Smooth muscle cell (in vitro differentiated cells): ENCODE measurements around the gene GABRB1. TPM values are rescaled to one million over a fixed set of nuclear protein-coding genes. Genes with fewer than 3 reads are reported as not detected.

ENCODE experiments used
- DNase-seq: peaks from one replicate; lab custom pipeline; 2025; ENCODE audit not compliant: unreplicated experiment; lab: John Stamatoyannopoulos, UW
- H2AFZ ChIP-seq: fragments of 200-600 bp; sonication (generic); 2 replicates; pipeline ENCODE4 v1.6.0; 2016; ENCODE audit warnings: antibody characterized with exemption, low read depth, mild to moderate bottlenecking
- H3F3A ChIP-seq: fragments of 200-600 bp; sonication (generic); 2 replicates; pipeline ENCODE4 v1.6.0; 2017; ENCODE audit warnings: antibody characterized with exemption, low read depth
- H3K27ac ChIP-seq: fragments of 200-600 bp; sonication (generic); 2 replicates; pipeline ENCODE4 v1.5.1; 2016; ENCODE audit warnings: low read depth, mild to moderate bottlenecking
- H3K27me3 ChIP-seq: fragments of 200-600 bp; sonication (generic); 2 replicates; pipeline ENCODE4 v1.6.1; 2016; ENCODE audit warnings: low read depth, mild to moderate bottlenecking
- H3K36me3 ChIP-seq: fragments of 200-600 bp; sonication (generic); 2 replicates; pipeline ENCODE4 v1.5.1; 2016; ENCODE audit warnings: low read depth
- H3K4me1 ChIP-seq: fragments of 200-600 bp; sonication (generic); 2 replicates; pipeline ENCODE4 v1.5.1; 2016; ENCODE audit warnings: low read depth
- H3K4me2 ChIP-seq: fragments of 200-600 bp; sonication (generic); 2 replicates; pipeline ENCODE4 v1.6.0; 2016; ENCODE audit warnings: mild to moderate bottlenecking
- H3K4me3 ChIP-seq: fragments of 200-600 bp; sonication (generic); 2 replicates; pipeline ENCODE4 v1.5.1; 2016; ENCODE audit warnings: mild to moderate bottlenecking
- H3K79me2 ChIP-seq: fragments of 200-600 bp; sonication (generic); 2 replicates; pipeline ENCODE4 v1.6.0; 2016; ENCODE audit warnings: low read depth, mild to moderate bottlenecking
- H3K9ac ChIP-seq: fragments of 200-600 bp; sonication (generic); 2 replicates; pipeline ENCODE4 v1.6.0; 2016; ENCODE audit warnings: low read depth
- H3K9me3 ChIP-seq: fragments of 200-600 bp; sonication (generic); replicated peaks from 2 replicates; pipeline ENCODE4 v1.5.1; 2016; ENCODE audit warnings: low read depth
- H4K20me1 ChIP-seq: fragments of 200-600 bp; sonication (generic); 2 replicates; pipeline ENCODE4 v1.6.0; 2016; ENCODE audit warnings: low read depth
- WGBS: methylation state at CpG from one replicate; pipeline ENCODE4 v1.1.7; 2016; ENCODE audit warnings: low lambda C conversion rate; 5-methylcytosine and 5-hydroxymethylcytosine counted together
- polyA plus RNA-seq: library from polyadenylated mRNA; unstranded; fragments of >200 nt; fragmentation: Nextera tagmentation; extraction: Ambion mirVana; gene quantifications from 2 replicates; pipeline ENCODE4 v1.2.1, GENCODE V29; 2016
- total RNA-seq: library from RNA; depleted of rRNA; stranded (reverse); fragments of >200 nt; gene quantifications from 2 replicates; pipeline ENCODE4 v1.2.3, GENCODE V29; 2014
- TF ChIP-seq, protein P1 (sequence below): fragments of 200-600 bp; sonication (generic); IDR thresholded peaks from 2 replicates; pipeline ENCODE4 v1.5.1; 2017; ENCODE audit warnings: borderline replicate concordance, mild to moderate bottlenecking, antibody characterized with exemption; ENCODE audit not compliant: insufficient read depth, poor library complexity, severe bottlenecking

GABRB1 gene
- total and polyA plus RNA-seq, 2 experiments from 2014 or later, result 0.22 TPM; not detected in 1

DNA sequence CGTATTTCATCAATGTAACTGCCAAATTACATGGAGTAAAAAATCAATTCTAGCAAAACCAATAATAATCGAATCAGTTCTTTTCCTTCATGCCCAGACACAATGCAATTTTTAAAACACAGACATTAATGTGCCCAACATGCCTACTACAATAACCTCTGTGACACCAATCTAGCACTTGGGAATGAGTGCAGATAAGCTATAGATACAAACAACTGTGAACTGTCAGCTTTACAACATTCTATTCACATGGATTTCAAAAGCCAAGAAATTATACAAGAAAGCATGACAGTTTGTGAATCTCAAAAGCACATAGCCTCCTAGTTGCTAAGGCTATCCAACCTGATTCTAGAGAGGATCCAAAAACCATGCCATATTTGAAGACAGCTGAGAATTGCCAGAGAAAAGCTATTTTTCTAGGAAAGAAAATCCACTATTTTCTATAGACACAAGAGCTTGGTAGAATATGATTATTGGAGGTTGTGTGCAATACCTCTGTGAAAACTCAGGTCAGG lies 351.5 kb downstream of the GABRB1 start:
- H3K4me3 ChIP-seq, result no peak overlapping the region
- H3K9me3 ChIP-seq, result no peaks in the 10 kb centered on the region
- no peak overlapping the region for H3K4me2 ChIP-seq
- H3F3A ChIP-seq, result no peaks in the 10 kb centered on the region
- no peaks in the 10 kb centered on the region for H4K20me1 ChIP-seq
- H3K27ac ChIP-seq, result no peak overlapping the region
- H3K27me3 ChIP-seq, result no peaks in the 10 kb centered on the region
- WGBS, result 84% methylated on average over 2 of the region's 2 CpGs
- H3K79me2 ChIP-seq, result no peaks in the 10 kb centered on the region
- H3K4me1 ChIP-seq, result no peaks in the 10 kb centered on the region
- H3K9ac ChIP-seq, result no peak overlapping the region
- DNase-seq, result no peak
- H2AFZ ChIP-seq, result peak overlapping the region; percentile 39
- TF ChIP-seq, protein P1, sequence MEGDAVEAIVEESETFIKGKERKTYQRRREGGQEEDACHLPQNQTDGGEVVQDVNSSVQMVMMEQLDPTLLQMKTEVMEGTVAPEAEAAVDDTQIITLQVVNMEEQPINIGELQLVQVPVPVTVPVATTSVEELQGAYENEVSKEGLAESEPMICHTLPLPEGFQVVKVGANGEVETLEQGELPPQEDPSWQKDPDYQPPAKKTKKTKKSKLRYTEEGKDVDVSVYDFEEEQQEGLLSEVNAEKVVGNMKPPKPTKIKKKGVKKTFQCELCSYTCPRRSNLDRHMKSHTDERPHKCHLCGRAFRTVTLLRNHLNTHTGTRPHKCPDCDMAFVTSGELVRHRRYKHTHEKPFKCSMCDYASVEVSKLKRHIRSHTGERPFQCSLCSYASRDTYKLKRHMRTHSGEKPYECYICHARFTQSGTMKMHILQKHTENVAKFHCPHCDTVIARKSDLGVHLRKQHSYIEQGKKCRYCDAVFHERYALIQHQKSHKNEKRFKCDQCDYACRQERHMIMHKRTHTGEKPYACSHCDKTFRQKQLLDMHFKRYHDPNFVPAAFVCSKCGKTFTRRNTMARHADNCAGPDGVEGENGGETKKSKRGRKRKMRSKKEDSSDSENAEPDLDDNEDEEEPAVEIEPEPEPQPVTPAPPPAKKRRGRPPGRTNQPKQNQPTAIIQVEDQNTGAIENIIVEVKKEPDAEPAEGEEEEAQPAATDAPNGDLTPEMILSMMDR, result no peak
- no peaks in the 10 kb centered on the region for H3K36me3 ChIP-seq

DNA sequence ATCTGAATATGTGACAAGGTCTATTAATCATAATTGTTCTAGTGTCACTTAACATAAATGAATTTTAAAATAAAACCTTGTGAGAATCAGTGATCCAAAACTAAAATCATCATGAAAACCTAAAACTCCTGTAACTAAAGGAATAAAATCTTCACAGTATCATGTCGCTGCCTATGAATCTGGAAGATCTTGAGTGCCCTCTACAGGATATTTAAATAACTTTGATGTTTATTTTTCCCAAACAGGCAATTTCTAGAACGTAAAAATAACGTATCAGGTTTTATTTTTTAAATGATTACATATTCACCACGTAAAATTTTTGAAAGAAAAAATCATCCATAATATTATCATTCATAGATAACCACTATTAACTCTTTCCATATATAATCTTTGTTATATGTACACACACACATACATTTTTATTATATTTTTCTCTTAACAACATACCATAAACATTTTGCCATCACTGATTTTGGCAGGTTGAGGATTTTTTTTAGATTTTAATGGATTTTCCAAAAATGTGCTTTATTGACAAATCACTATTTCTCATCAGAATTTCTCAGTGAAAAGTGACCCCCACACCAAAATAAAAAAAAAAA lies 352.6 kb downstream of the GABRB1 start:
- no peak for DNase-seq
- Histone ChIP-seq H3K4me2 (no peak overlapping the region), H3K27ac (no peak overlapping the region), H3F3A (no peaks in the 10 kb centered on the region), H3K36me3 (no peaks in the 10 kb centered on the region), H3K9me3 (no peaks in the 10 kb centered on the region), H3K4me1 (no peaks in the 10 kb centered on the region), H2AFZ (no peak overlapping the region), H3K9ac (no peak overlapping the region), H4K20me1 (no peaks in the 10 kb centered on the region), H3K79me2 (no peaks in the 10 kb centered on the region), H3K27me3 (no peaks in the 10 kb centered on the region), H3K4me3 (no peak overlapping the region)
- WGBS, result 16% methylated on average over 4 of the region's 4 CpGs
- TF ChIP-seq, protein P1, result peak; percentile 78

- Histone ChIP-seq H3K79me2 (no peaks in the 10 kb centered on the region), H3K9ac (no peak overlapping the region), H3K4me1 (no peaks in the 10 kb centered on the region), H3F3A (no peaks in the 10 kb centered on the region), H4K20me1 (no peaks in the 10 kb centered on the region), H3K9me3 (no peaks in the 10 kb centered on the region), H3K27ac (no peak overlapping the region), H2AFZ (no peak overlapping the region), H3K4me2 (no peak overlapping the region), H3K4me3 (no peak overlapping the region), H3K27me3 (no peaks in the 10 kb centered on the region), H3K36me3 (no peaks in the 10 kb centered on the region)
- 83% methylated on average over 1 of the region's 1 CpG for WGBS
- TF ChIP-seq, protein P1, result no peak
- no peak for DNase-seq
Observed at GRCh38 chr4:47386146-47386545, 354.8 kb downstream of the GABRB1 start.
